Measurements from ENCODE around the gene NPIPB12. TPM values are rescaled to one million over a fixed set of nuclear protein-coding genes. Genes with fewer than 3 reads are reported as not detected.
"Not testable (repeated sequence)": the region's sequence is repeated elsewhere in the genome, so short reads cannot be mapped to it uniquely, and the experiment has no call there.

NPIPB12 gene
- polyA plus RNA-seq, 6 donors from 2014 or later: 1.7 to 16.2 (median 5.4) TPM; not detected in 2

DNA sequence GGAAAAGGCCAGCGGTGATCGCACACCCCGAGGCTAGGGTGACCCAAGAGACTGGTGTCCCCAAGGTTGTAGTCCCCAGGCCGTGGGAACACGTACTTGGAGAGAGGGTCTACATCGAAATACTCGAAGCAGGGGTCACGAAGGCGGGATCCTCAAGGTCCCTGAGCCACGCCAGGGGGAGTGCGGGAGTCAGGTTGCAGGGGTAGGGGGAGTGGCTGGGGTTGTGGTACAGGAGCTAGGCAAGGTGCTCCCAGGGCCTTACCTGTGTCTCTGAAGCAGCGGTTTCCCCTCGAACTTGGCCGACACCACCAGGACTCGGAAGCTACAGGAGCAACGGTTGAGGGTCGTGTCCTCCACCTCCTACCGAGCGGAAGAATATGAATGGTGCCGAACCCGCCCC is 52.5 kb downstream of the NPIPB12 start:
- H3K27ac Mint-ChIP-seq, H3K9me3 Mint-ChIP-seq, H3K4me3 Mint-ChIP-seq, H3K4me1 Mint-ChIP-seq, H3K36me3 Mint-ChIP-seq, DNase-seq, H3K27me3 Mint-ChIP-seq: not testable (repeated sequence)
- ATAC-seq (ENCODE audit: low read depth in 2 of 2): peak; percentile 19 to 22

Other genes starting within 250 kb of the NPIPB12 start
- 1 to 10 TPM in 1 of 6 donors, under 1 TPM in 5; 0.28 to 1.1 (median 0.73) TPM for gene NPIPB11, start 99.7 kb downstream of the NPIPB12 start, polyA plus RNA-seq (ENCODE audit: low read depth in 6 of 6)
- gene BOLA2, start 52.1 kb downstream of the NPIPB12 start, polyA plus RNA-seq (ENCODE audit: low read depth in 6 of 6): 10 to 100 TPM; 17.3 to 35.5 (median 27.3) TPM
- gene SLX1B, start 51.9 kb downstream of the NPIPB12 start, polyA plus RNA-seq (ENCODE audit: low read depth in 6 of 6): 10 to 100 TPM in 4 of 6 donors, 1 to 10 TPM in 2; 8.7 to 16.0 (median 12.4) TPM
- 1 to 10 TPM in 2 of 6 donors, under 1 TPM in 1, not detected in 3; 0.78 to 2.1 (median 1.9) TPM for gene SULT1A4, start 46.5 kb downstream of the NPIPB12 start, polyA plus RNA-seq (ENCODE audit: low read depth in 6 of 6)
- gene SPN, start 156.8 kb upstream of the NPIPB12 start, polyA plus RNA-seq (ENCODE audit: low read depth in 6 of 6): 1 to 10 TPM in 5 of 6 donors, not detected in 1; 2.0 to 3.3 (median 2.4) TPM
- not detected for gene QPRT, start 172.8 kb upstream of the NPIPB12 start, polyA plus RNA-seq (ENCODE audit: low read depth in 6 of 6)
- 10 to 100 TPM in 5 of 6 donors, 1 to 10 TPM in 1; 1.4 to 70.0 (median 29.5) TPM for gene C16orf54, start 239.6 kb upstream of the NPIPB12 start, polyA plus RNA-seq (ENCODE audit: low read depth in 6 of 6)